Liver (tissue), 9 donors: ENCODE measurements around the gene TMEM178B. TPM values are rescaled to one million over a fixed set of nuclear protein-coding genes. Genes with fewer than 3 reads are reported as not detected.

ENCODE experiments used
- DNase-seq: peaks from one replicate; pipeline ENCODE4 v3.0.0-alpha.2; 2017; ENCODE audit warnings: low spot score
- H3K27ac ChIP-seq, 2 donors: one replicate each; pipeline ENCODE4 v1.7.0; 2013; ENCODE audit warnings: inconsistent platforms in 2 of 2, low read length in 2 of 2, control low read depth in 1 of 2, low read depth in 1 of 2, mild to moderate bottlenecking in 1 of 2
- H3K27me3 ChIP-seq, 4 donors: one replicate each; pipeline versions ENCODE4 v1.6.1 to v1.7.0; 2013; ENCODE audit warnings: low read length in 3 of 4, inconsistent platforms in 1 of 4, mild to moderate bottlenecking in 1 of 4, moderate library complexity in 1 of 4; ENCODE audit not compliant: control insufficient read depth in 4 of 4, insufficient read depth in 4 of 4
- H3K36me3 ChIP-seq, 4 donors: one replicate each; pipeline versions ENCODE4 v1.6.1 to v1.7.0; 2013; ENCODE audit warnings: low read length in 3 of 4, mild to moderate bottlenecking in 3 of 4, low read depth in 1 of 4, moderate library complexity in 1 of 4; ENCODE audit not compliant: control insufficient read depth in 4 of 4, insufficient read depth in 3 of 4
- H3K4me1 ChIP-seq, 4 donors: one replicate each; pipeline versions ENCODE4 v1.6.1 to v1.7.0; 2013; ENCODE audit warnings: low read length in 3 of 4, mild to moderate bottlenecking in 3 of 4, moderate library complexity in 1 of 4; ENCODE audit not compliant: control insufficient read depth in 4 of 4, insufficient read depth in 4 of 4
- H3K4me3 ChIP-seq, 3 donors: one replicate each; pipeline versions ENCODE4 v1.6.1 to v1.7.0; 2013; ENCODE audit warnings: low read length in 3 of 3, control low read depth in 1 of 3, low read depth in 1 of 3, mild to moderate bottlenecking in 1 of 3
- H3K9ac ChIP-seq, 2 donors: one replicate each; pipeline ENCODE4 v1.7.0; 2013; ENCODE audit warnings: low read length in 2 of 2, mild to moderate bottlenecking in 2 of 2, moderate library complexity in 2 of 2, control low read depth in 1 of 2, low read depth in 1 of 2
- H3K9me3 ChIP-seq, 4 donors: one replicate each; pipeline versions ENCODE4 v1.6.1 to v1.7.0; 2013; ENCODE audit warnings: low read length in 3 of 4; ENCODE audit not compliant: control insufficient read depth in 4 of 4
- ATF3 ChIP-seq: IDR thresholded peaks from 2 replicates; pipeline ENCODE4 v1.6.1; 2016; ENCODE audit warnings: antibody characterized with exemption
- CTCF ChIP-seq: fragments of 150-350 bp; IDR thresholded peaks from 2 replicates; pipeline ENCODE4 v1.5.1; 2017; ENCODE audit warnings: improper control_type of control experiment, low read depth, low read length; ENCODE audit not compliant: missing input control
- EGR1 ChIP-seq, 2 donors: IDR thresholded peaks; 2 replicates each; pipeline ENCODE4 v1.6.1; 2016 to 2018; ENCODE audit warnings: antibody characterized with exemption in 2 of 2, low read depth in 2 of 2
- FOXA1 ChIP-seq: IDR thresholded peaks from 2 replicates; pipeline ENCODE4 v1.6.1; 2016; ENCODE audit warnings: antibody characterized with exemption
- FOXA2 ChIP-seq: IDR thresholded peaks from 2 replicates; pipeline ENCODE4 v1.6.1; 2016; ENCODE audit warnings: antibody characterized with exemption
- GABPA ChIP-seq, 2 donors: IDR thresholded peaks in 1 of 2; conservative IDR thresholded peaks in 1 of 2; 2 replicates each; pipeline ENCODE4 v1.6.1; 2016; ENCODE audit warnings: antibody characterized with exemption in 2 of 2, mild to moderate bottlenecking in 1 of 2, moderate library complexity in 1 of 2
- HNF4A ChIP-seq, 2 donors: conservative IDR thresholded peaks; 2 replicates each; pipeline ENCODE4 v1.6.1; 2016; ENCODE audit warnings: antibody characterized with exemption in 2 of 2, mild to moderate bottlenecking in 2 of 2
- HNF4G ChIP-seq: IDR thresholded peaks from 2 replicates; pipeline ENCODE4 v1.6.1; 2016; ENCODE audit warnings: antibody characterized with exemption
- NR2F2 ChIP-seq: IDR thresholded peaks from 2 replicates; pipeline ENCODE4 v1.6.1; 2016; ENCODE audit warnings: antibody characterized with exemption
- RAD21 ChIP-seq, 2 donors: IDR thresholded peaks; 2 replicates each; pipeline ENCODE4 v1.6.1; 2016; ENCODE audit warnings: antibody characterized with exemption in 2 of 2, mild to moderate bottlenecking in 2 of 2
- REST ChIP-seq: IDR thresholded peaks from 2 replicates; pipeline ENCODE4 v1.6.1; 2016; ENCODE audit warnings: antibody characterized with exemption, mild to moderate bottlenecking
- RXRA ChIP-seq, 2 donors: IDR thresholded peaks; 2 replicates each; pipeline ENCODE4 v1.6.1; 2017 to 2018; ENCODE audit warnings: antibody characterized with exemption in 2 of 2, mild to moderate bottlenecking in 1 of 2
- SP1 ChIP-seq: IDR thresholded peaks from 2 replicates; pipeline ENCODE4 v1.6.1; 2018; ENCODE audit warnings: antibody characterized with exemption, mild to moderate bottlenecking
- TAF1 ChIP-seq: conservative IDR thresholded peaks from 2 replicates; pipeline ENCODE4 v1.6.1; 2016; ENCODE audit warnings: antibody characterized with exemption, mild to moderate bottlenecking
- YY1 ChIP-seq: IDR thresholded peaks from 2 replicates; pipeline ENCODE4 v1.6.1; 2016; ENCODE audit warnings: antibody characterized with exemption, mild to moderate bottlenecking
- WGBS: extraction: QIAGEN DNeasy Blood & Tissue Kit; methylation state at CpG from one replicate; pipeline ENCODE4 v1.1.7; 2013; 5-methylcytosine and 5-hydroxymethylcytosine counted together
- polyA plus RNA-seq, 2 donors: library from polyadenylated mRNA; stranded (reverse) in 1 of 2; unstranded in 1 of 2; fragments of 200-250 nt in 1 of 2; fragments of >200 nt in 1 of 2; fragmentation: Nextera tagmentation in 1 of 2; extraction: Ambion mirVana in 1 of 2; gene quantifications; one replicate each; pipeline versions ENCODE4 v1.2.1 to v1.2.3, GENCODE V29; 2013 to 2015
- total RNA-seq, 2 donors: library from RNA; depleted of rRNA; stranded (reverse); fragments of >200 nt; gene quantifications; one replicate each; pipeline ENCODE4 v1.2.3, GENCODE V29; 2014
- donor health status: healthy.
- donor health status: healthy.
- donor health status: healthy.
- donor health status: healthy.
- donor health status: healthy.

The TMEM178B gene
- total and polyA plus RNA-seq, 4 donors, result under 0.01 to 0.02 (median under 0.01) TPM; not detected in 1

- H3K27me3 ChIP-seq, result no peaks in the 10 kb centered on the region
- no peak overlapping the region for H3K4me3 ChIP-seq
- DNase-seq, result no peak
- no peak for TF ChIP-seq REST
- no peak for TF ChIP-seq HNF4A (conservative IDR thresholded peaks at IDR 0.05)
- no peak for TF ChIP-seq RXRA (IDR thresholded peaks at IDR 0.05)
- no peak for TF ChIP-seq FOXA1
- no peak for TF ChIP-seq NR2F2
- TF ChIP-seq ATF3, result no peak
- no peak for TF ChIP-seq TAF1
- no peak for TF ChIP-seq FOXA2
- no peak for TF ChIP-seq SP1
- no peaks in the 10 kb centered on the region for H3K4me1 ChIP-seq
- H3K9ac ChIP-seq, result no peak overlapping the region
- no peaks in the 10 kb centered on the region for H3K36me3 ChIP-seq
- no peaks in the 10 kb centered on the region for H3K9me3 ChIP-seq
- no peak overlapping the region for H3K27ac ChIP-seq
- WGBS, result 76% methylated on average over 8 of the region's 8 CpGs
Observed at GRCh38 chr7:141225916-141226618, 152.2 kb downstream of the TMEM178B start.

GRCh38 chr7:141227454-141227853 is 153.6 kb downstream of the TMEM178B start:
- Histone ChIP-seq H3K36me3 (no peaks in the 10 kb centered on the region), H3K4me3 (no peak overlapping the region), H3K27ac (no peak overlapping the region), H3K9me3 (no peaks in the 10 kb centered on the region), H3K4me1 (peaks cover 0 to 4% (median 2%) of the 10 kb centered on the region in 4 donors), H3K27me3 (no peaks in the 10 kb centered on the region), H3K9ac (no peak overlapping the region)
- DNase-seq, result no peak
- TF ChIP-seq SP1 (no peak), EGR1 (IDR thresholded peaks at IDR 0.05; ENCODE audit: low read depth in 2 of 2) (no peak), RAD21 (IDR thresholded peaks at IDR 0.05) (no peak), YY1 (no peak), FOXA1 (no peak), CTCF (no peak), GABPA (IDR thresholded peaks at IDR 0.05 in 1 of 2, conservative IDR thresholded peaks at IDR 0.05 in 1 of 2) (no peak), HNF4G (no peak), ATF3 (no peak), HNF4A (conservative IDR thresholded peaks at IDR 0.05) (no peak), RXRA (IDR thresholded peaks at IDR 0.05) (no peak), TAF1 (no peak)
- 80% methylated on average over 4 of the region's 4 CpGs for WGBS
